Cardiac fibroblast (primary cell): Measurements from ENCODE around the gene DMC1.

Experiments
- DNase-seq, 2 donors: peaks; one replicate each; pipeline versions ENCODE4 v3.0.0 to v3.0.0-alpha.2; 2010; ENCODE audit warnings: low read depth in 2 of 2
- H3K4me3 ChIP-seq, 2 donors: replicated peaks in 1 of 2; 1 replicate in 1 of 2; 2 replicates in 1 of 2; pipeline ENCODE4 v1.5.1; 2011; ENCODE audit warnings: low read depth in 2 of 2, low read length in 2 of 2, mild to moderate bottlenecking in 2 of 2, moderate library complexity in 1 of 2
- CTCF ChIP-seq: IDR thresholded peaks from one replicate; pipeline ENCODE4 v1.5.1; 2011; ENCODE audit warnings: low read depth, mild to moderate bottlenecking, low read length, inconsistent platforms

Gene DMC1

GRCh38 chr22:38490475-38490874, 79.5 kb downstream of the DMC1 start:
- no peak for TF ChIP-seq CTCF
- DNase-seq: no peak
- H3K4me3 ChIP-seq: no peak overlapping the region

GRCh38 chr22:38489561-38490145, 80.3 kb downstream of the DMC1 start:
- DNase-seq: no peak
- H3K4me3 ChIP-seq: no peak overlapping the region
- no peak for TF ChIP-seq CTCF

GRCh38 chr22:38489142-38489541, 80.8 kb downstream of the DMC1 start:
- DNase-seq: no peak
- TF ChIP-seq CTCF: no peak
- no peak overlapping the region for H3K4me3 ChIP-seq

- DNase-seq: no peak
- H3K4me3 ChIP-seq: no peak overlapping the region
- no peak for TF ChIP-seq CTCF
Observed at GRCh38 chr22:38487946-38488345, 82.0 kb downstream of the DMC1 start.

GRCh38 chr22:38485783-38486182, 84.2 kb downstream of the DMC1 start:
- DNase-seq: no peak
- H3K4me3 ChIP-seq: no peak overlapping the region
- no peak for TF ChIP-seq CTCF

- DNase-seq: no peak
- TF ChIP-seq CTCF: no peak
- H3K4me3 ChIP-seq: no peak overlapping the region
Observed at GRCh38 chr22:38484244-38484643, 85.7 kb downstream of the DMC1 start.

- no peak for DNase-seq
- H3K4me3 ChIP-seq: no peak overlapping the region
- TF ChIP-seq CTCF: no peak
Observed at GRCh38 chr22:38482662-38483308, 87.2 kb downstream of the DMC1 start.
